Lower leg skin (tissue), 3 donors: ENCODE measurements around the gene CLTCL1.

Experiments used
- CTCF ChIP-seq, 3 donors: fragments of 450-650 bp; IDR thresholded peaks; one replicate each; pipeline ENCODE4 v1.5.1; 2016; ENCODE audit warnings: antibody characterized with exemption in 3 of 3, mild to moderate bottlenecking in 3 of 3, moderate library complexity in 2 of 3
- POLR2A ChIP-seq, 2 donors: fragments of 450-650 bp; IDR thresholded peaks; one replicate each; pipeline ENCODE4 v1.6.1; 2016 to 2017; ENCODE audit warnings: antibody characterized with exemption in 2 of 2, mild to moderate bottlenecking in 1 of 2, moderate library complexity in 1 of 2

GRCh38 chr22:19233189-19233661 lies 58.3 kb downstream of the CLTCL1 start:
- TF ChIP-seq POLR2A (IDR thresholded peaks at IDR 0.05) (no peak), CTCF (IDR thresholded peaks at IDR 0.05) (no peak)
